B cell (primary cell): ENCODE results near the gene UPK3BL2. TPM values are rescaled to one million over a fixed set of nuclear protein-coding genes. Genes with fewer than 3 reads are reported as not detected.
"Not testable (repeated sequence)": the region's sequence is repeated elsewhere in the genome, so short reads cannot be mapped to it uniquely, and the experiment has no call there.

Experiments
- ATAC-seq: fragments of 200-7000 bp; cut with Tn5 transposase; one replicate; pipeline ENCODE4 v1.10.0; 2021; ENCODE audit warnings: low read depth, mild to moderate bottlenecking, moderate number of reproducible peaks, moderate library complexity
- CTCF ChIA-PET: fragments of 350-600 bp; sonication (Branson Sonifier 250); formaldehyde crosslinking; loops from one replicate; lab custom pipeline; 2021; ENCODE audit warnings: antibody characterized with exemption, inconsistent platforms; lab: Charles Lee
- POLR2A ChIA-PET: fragments of 350-600 bp; sonication (Branson Sonifier 250); formaldehyde crosslinking; loops from one replicate; lab custom pipeline; 2021; ENCODE audit warnings: antibody characterized with exemption; lab: Charles Lee
- DNase-seq: peaks from one replicate; pipeline ENCODE4 v3.0.0; 2013
- H2AFZ ChIP-seq: 2 replicates; pipeline ENCODE4 v1.6.1; 2012; ENCODE audit warnings: mild to moderate bottlenecking, low read depth, low read length; ENCODE audit not compliant: insufficient read depth, poor library complexity, severe bottlenecking
- H3K27ac ChIP-seq, 2 donors: 1 replicate in 1 of 2; 2 replicates in 1 of 2; pipeline ENCODE4 v1.5.1; 2012 to 2013; ENCODE audit warnings: low read length in 2 of 2, mild to moderate bottlenecking in 2 of 2, moderate library complexity in 1 of 2
- H3K27me3 ChIP-seq, 4 experiments: fragments of 200-600 bp in 1 of 4; sonication (generic) in 1 of 4; replicated peaks in 1 of 4; 1 replicate in 2 of 4; 2 replicates in 2 of 4; pipeline versions ENCODE4 v1.6.1 to v1.7.0; 2013 to 2016; ENCODE audit warnings: low read length in 3 of 4, mild to moderate bottlenecking in 2 of 4, mixed read lengths in 1 of 4, moderate library complexity in 1 of 4; ENCODE audit not compliant: insufficient read depth in 4 of 4, control insufficient read depth in 3 of 4; ENCODE audit errors: control extremely low read depth in 1 of 4
- H3K36me3 ChIP-seq, 2 experiments: replicated peaks in 1 of 2; 1 replicate in 1 of 2; 2 replicates in 1 of 2; pipeline versions ENCODE4 v1.6.1 to v1.7.1; 2013; ENCODE audit warnings: low read length in 1 of 2; ENCODE audit not compliant: insufficient read depth in 2 of 2, control insufficient read depth in 1 of 2; ENCODE audit errors: control extremely low read depth in 1 of 2, extremely low read depth in 1 of 2
- H3K4me1 ChIP-seq, 2 donors: fragments of 200-600 bp in 1 of 2; sonication (generic) in 1 of 2; 1 replicate in 1 of 2; 2 replicates in 1 of 2; pipeline versions ENCODE4 v1.5.1 to v1.6.1; 2013 to 2017; ENCODE audit warnings: low read length in 2 of 2; ENCODE audit not compliant: control insufficient read depth in 2 of 2, insufficient read depth in 2 of 2
- H3K4me2 ChIP-seq: replicated peaks from 2 replicates; pipeline ENCODE3; 2012; ENCODE audit warnings: mild to moderate bottlenecking, low read depth, low read length; ENCODE audit not compliant: poor library complexity, severe bottlenecking
- H3K4me3 ChIP-seq, 5 experiments: fragments of 200-600 bp in 1 of 5; sonication (generic) in 1 of 5; 1 replicate in 3 of 5; 2 replicates in 2 of 5; pipeline versions ENCODE4 v1.5.1 to v1.7.0; 2011 to 2016; ENCODE audit warnings: low read length in 4 of 5, mild to moderate bottlenecking in 4 of 5, low read depth in 2 of 5, control low read depth in 1 of 5, moderate library complexity in 1 of 5; ENCODE audit not compliant: insufficient read depth in 1 of 5; ENCODE audit errors: control extremely low read depth in 1 of 5, extremely low read depth in 1 of 5
- H3K79me2 ChIP-seq: fragments of 200-600 bp; sonication (generic); one replicate; pipeline ENCODE4 v1.6.0; 2016; ENCODE audit warnings: low read length; ENCODE audit not compliant: control insufficient read depth, insufficient read depth
- H3K9ac ChIP-seq: fragments of 200-600 bp; sonication (generic); 2 replicates; pipeline ENCODE4 v1.6.1; 2017; ENCODE audit warnings: mild to moderate bottlenecking, low read length, moderate library complexity
- H3K9me3 ChIP-seq, 3 donors: one replicate each; pipeline versions ENCODE4 v1.6.1 to v1.7.1; 2013; ENCODE audit warnings: low read length in 2 of 3; ENCODE audit not compliant: control insufficient read depth in 2 of 3, insufficient read depth in 1 of 3; ENCODE audit errors: control extremely low read depth in 1 of 3
- H4K20me1 ChIP-seq: 2 replicates; pipeline ENCODE4 v1.6.0; 2012; ENCODE audit warnings: mild to moderate bottlenecking, low read length; ENCODE audit not compliant: insufficient read depth, control insufficient read depth, poor library complexity, severe bottlenecking
- H3K27ac Mint-ChIP-seq: one replicate; pipeline ENCODE4 v1.8.0; 2021; ENCODE audit warnings: mixed read lengths
- H3K27me3 Mint-ChIP-seq: one replicate; pipeline ENCODE4 v1.8.0; 2021; ENCODE audit warnings: mixed read lengths
- H3K4me1 Mint-ChIP-seq: one replicate; pipeline ENCODE4 v1.8.0; 2021; ENCODE audit warnings: mixed read lengths
- H3K4me3 Mint-ChIP-seq: one replicate; pipeline ENCODE4 v1.8.0; 2021; ENCODE audit warnings: mixed read lengths
- H3K9me3 Mint-ChIP-seq: one replicate; pipeline ENCODE4 v1.8.0; 2022; ENCODE audit warnings: mixed read lengths; ENCODE audit not compliant: insufficient read depth
- WGBS: methylation state at CpG from one replicate; pipeline ENCODE4 v1.1.5; 2013; ENCODE audit warnings: missing lambda C conversion rate; ENCODE audit not compliant: insufficient coverage; 5-methylcytosine and 5-hydroxymethylcytosine counted together
- intact Hi-C: fragments of 100-400 bp; cut with micrococcal nuclease; formaldehyde crosslinking; loops from one replicate; pipeline ENCODE4 v1.10.0; 2022
- polyA plus RNA-seq: library from polyadenylated mRNA; depleted of rRNA; stranded (reverse); fragments of >200 nt; gene quantifications from 2 replicates; pipeline ENCODE4 v1.2.3, GENCODE V29; 2012
- total RNA-seq, 2 donors: library from RNA; stranded (reverse); fragments of 120-200 nt in 1 of 2; gene quantifications; 1 replicate in 1 of 2; 2 replicates in 1 of 2; pipeline versions ENCODE4 v1.2.3 to v1.2.4, GENCODE V29; 2013 to 2022

UPK3BL2 gene
- total and polyA plus RNA-seq, 2 donors (not counting 1 experiment from before 2014, with no cell fraction given): 68.2 to 143 TPM

GRCh38 chr7:102511860-102512522 is 31.5 kb downstream of the UPK3BL2 start:
- WGBS: no CpG with 5 or more reads among the region's 30 CpGs
- H3K4me3 ChIP-seq, H3K27me3 ChIP-seq, H3K27ac Mint-ChIP-seq, H3K9ac ChIP-seq, intact Hi-C loops, H3K4me1 ChIP-seq, H3K4me3 Mint-ChIP-seq, H3K9me3 ChIP-seq, H4K20me1 ChIP-seq, H3K36me3 ChIP-seq, H3K4me1 Mint-ChIP-seq, CTCF ChIA-PET, DNase-seq, H3K79me2 ChIP-seq, H3K9me3 Mint-ChIP-seq, H3K27me3 Mint-ChIP-seq, H3K27ac ChIP-seq, POLR2A ChIA-PET: not testable (repeated sequence)
- Histone ChIP-seq H2AFZ (peak overlapping the region; percentile 51), H3K4me2 (peak overlapping the region; percentile 43)
- peak; percentile 75 for ATAC-seq

- WGBS: 89% methylated on average over 2 of the region's 8 CpGs
- H3K79me2 ChIP-seq, H3K4me2 ChIP-seq, H3K27me3 Mint-ChIP-seq, H3K9ac ChIP-seq, ATAC-seq, H3K27ac Mint-ChIP-seq, H3K27me3 ChIP-seq, H3K9me3 ChIP-seq, H4K20me1 ChIP-seq, H3K4me3 ChIP-seq, H2AFZ ChIP-seq, POLR2A ChIA-PET, H3K9me3 Mint-ChIP-seq, H3K4me3 Mint-ChIP-seq, H3K4me1 Mint-ChIP-seq, intact Hi-C loops, H3K4me1 ChIP-seq, DNase-seq, H3K36me3 ChIP-seq, H3K27ac ChIP-seq, CTCF ChIA-PET: not testable (repeated sequence)
Observed at GRCh38 chr7:102510575-102510974, 32.9 kb downstream of the UPK3BL2 start.

GRCh38 chr7:102507410-102508088 is 35.9 kb downstream of the UPK3BL2 start:
- H3K9me3 ChIP-seq, CTCF ChIA-PET, intact Hi-C loops, H3K4me1 Mint-ChIP-seq, H3K27me3 Mint-ChIP-seq, H4K20me1 ChIP-seq, H3K9ac ChIP-seq, POLR2A ChIA-PET, H3K9me3 Mint-ChIP-seq, H3K27me3 ChIP-seq, H3K27ac Mint-ChIP-seq, DNase-seq, H3K4me3 Mint-ChIP-seq, H3K27ac ChIP-seq, ATAC-seq, H3K4me3 ChIP-seq, H3K4me1 ChIP-seq, H3K4me2 ChIP-seq, H3K36me3 ChIP-seq, H3K79me2 ChIP-seq, H2AFZ ChIP-seq: not testable (repeated sequence)
- WGBS: no CpG with 5 or more reads among the region's 8 CpGs
